Thoracic aorta (tissue), 2 donors: ENCODE measurements around the gene RPS15. TPM values are rescaled to one million over a fixed set of nuclear protein-coding genes. Genes with fewer than 3 reads are reported as not detected.

ENCODE experiments used
- ATAC-seq: fragments of 150-250 bp; one replicate; pipeline ENCODE4 v1.8.0; 2017; ENCODE audit warnings: low read depth; ENCODE audit not compliant: insufficient number of reproducible peaks, low FRiP score
- DNase-seq: peaks from one replicate; pipeline ENCODE4 v3.0.0-alpha.2; 2020; ENCODE audit warnings: low spot score
- H3K27ac ChIP-seq, 2 donors: fragments of 200-600 bp; sonication (generic); 1 replicate in 1 of 2; 2 replicates in 1 of 2; pipeline ENCODE4 v1.5.1; 2016; ENCODE audit warnings: mild to moderate bottlenecking in 2 of 2, moderate library complexity in 2 of 2
- H3K27me3 ChIP-seq: fragments of 200-600 bp; sonication (generic); replicated peaks from 2 replicates; pipeline ENCODE4 v1.6.0; 2016; ENCODE audit warnings: mild to moderate bottlenecking; ENCODE audit not compliant: insufficient read depth
- H3K36me3 ChIP-seq: fragments of 200-600 bp; sonication (generic); one replicate; pipeline ENCODE4 v1.5.1; 2016
- H3K4me1 ChIP-seq, 2 donors: fragments of 200-600 bp; sonication (generic); 1 replicate in 1 of 2; 2 replicates in 1 of 2; pipeline versions ENCODE4 v1.5.1 to v1.6.0; 2016; ENCODE audit warnings: low read depth in 2 of 2, mild to moderate bottlenecking in 1 of 2; ENCODE audit not compliant: control insufficient read depth in 1 of 2
- H3K4me3 ChIP-seq: fragments of 200-600 bp; sonication (generic); 2 replicates; pipeline ENCODE4 v1.5.1; 2016; ENCODE audit warnings: mild to moderate bottlenecking
- H3K9me3 ChIP-seq: fragments of 200-600 bp; sonication (generic); 2 replicates; pipeline ENCODE4 v1.5.1; 2016
- total RNA-seq, 2 donors: library from RNA; depleted of rRNA; stranded (reverse); fragments of >200 nt; gene quantifications; one replicate each; pipeline versions ENCODE4 v1.1.0 to v1.2.3, GENCODE V29; 2016
- TF ChIP-seq, protein P1 (sequence below): fragments of 200-600 bp; sonication (generic); IDR thresholded peaks from one replicate; pipeline ENCODE4 v1.5.1; 2019; ENCODE audit warnings: antibody characterized with exemption

Gene RPS15
- total RNA-seq, 2 donors from 2014 or later: 1,512 to 2,119 TPM

DNA sequence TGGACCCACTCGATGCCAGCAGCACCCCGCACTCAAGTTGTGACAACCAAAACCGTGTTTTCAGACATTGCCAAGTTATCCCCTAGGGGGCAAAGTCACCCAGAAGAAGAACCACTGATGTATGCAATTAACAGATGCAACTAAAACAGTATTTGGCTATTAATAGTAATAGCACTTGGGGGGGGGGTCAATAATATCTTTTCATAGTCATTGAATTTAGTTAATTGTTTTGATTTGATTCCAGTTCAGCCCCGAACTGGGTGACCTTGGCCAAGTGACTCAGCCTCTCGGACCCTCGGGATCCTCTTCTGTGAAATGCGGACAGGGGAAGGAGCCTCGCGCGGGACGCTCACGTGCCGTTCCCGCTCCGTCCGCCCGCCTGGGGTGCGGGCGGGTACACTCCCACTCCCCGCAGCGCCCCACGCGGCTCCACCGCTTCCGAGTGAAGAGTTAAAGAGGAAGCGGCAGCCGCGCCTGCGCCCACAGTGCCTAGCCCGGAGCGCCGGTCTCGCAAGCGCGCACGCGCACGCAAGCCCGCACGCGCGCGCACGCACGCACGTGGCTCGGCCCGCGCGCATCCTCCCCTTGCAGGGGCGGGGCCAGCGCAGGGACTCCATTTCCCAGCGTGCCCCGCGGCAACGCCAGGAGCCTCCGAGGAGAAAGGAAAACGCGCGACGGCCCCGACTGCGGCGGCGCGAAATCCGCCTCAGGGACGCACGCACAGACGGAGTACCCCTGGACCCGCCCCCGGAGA is 31.2 kb upstream of the RPS15 start:
- Histone ChIP-seq H3K4me3 (peak overlapping the region; percentile 75), H3K27me3 (no peaks in the 10 kb centered on the region), H3K9me3 (no peaks in the 10 kb centered on the region), H3K27ac (peak overlapping the region in 1 of 2 donors; percentile 55), H3K36me3 (no peaks in the 10 kb centered on the region), H3K4me1 (peaks cover 28 to 46% of the 10 kb centered on the region in 2 donors)
- ATAC-seq (peak; percentile 86), DNase-seq (peak; percentile 87)
- TF ChIP-seq, protein P1, sequence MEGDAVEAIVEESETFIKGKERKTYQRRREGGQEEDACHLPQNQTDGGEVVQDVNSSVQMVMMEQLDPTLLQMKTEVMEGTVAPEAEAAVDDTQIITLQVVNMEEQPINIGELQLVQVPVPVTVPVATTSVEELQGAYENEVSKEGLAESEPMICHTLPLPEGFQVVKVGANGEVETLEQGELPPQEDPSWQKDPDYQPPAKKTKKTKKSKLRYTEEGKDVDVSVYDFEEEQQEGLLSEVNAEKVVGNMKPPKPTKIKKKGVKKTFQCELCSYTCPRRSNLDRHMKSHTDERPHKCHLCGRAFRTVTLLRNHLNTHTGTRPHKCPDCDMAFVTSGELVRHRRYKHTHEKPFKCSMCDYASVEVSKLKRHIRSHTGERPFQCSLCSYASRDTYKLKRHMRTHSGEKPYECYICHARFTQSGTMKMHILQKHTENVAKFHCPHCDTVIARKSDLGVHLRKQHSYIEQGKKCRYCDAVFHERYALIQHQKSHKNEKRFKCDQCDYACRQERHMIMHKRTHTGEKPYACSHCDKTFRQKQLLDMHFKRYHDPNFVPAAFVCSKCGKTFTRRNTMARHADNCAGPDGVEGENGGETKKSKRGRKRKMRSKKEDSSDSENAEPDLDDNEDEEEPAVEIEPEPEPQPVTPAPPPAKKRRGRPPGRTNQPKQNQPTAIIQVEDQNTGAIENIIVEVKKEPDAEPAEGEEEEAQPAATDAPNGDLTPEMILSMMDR: peak; percentile 16

GRCh38 chr19:1407528-1408299 is 30.5 kb upstream of the RPS15 start, which contains the start of gene DAZAP1:
TSS of gene DAZAP1 (plus strand) at chr19:1407586. CDS start at chr19:1407774, 188 bp downstream.
- Histone ChIP-seq H3K27ac (peak within 1 kb of the TSS; percentile 88 to 96), H3K9me3 (no peaks in the 10 kb centered on the region), H3K36me3 (no peaks in the 10 kb centered on the region), H3K27me3 (no peaks in the 10 kb centered on the region), H3K4me3 (peak within 1 kb of the TSS; percentile 99), H3K4me1 (peaks cover 28 to 46% of the 10 kb centered on the region in 2 donors)
- TF ChIP-seq, protein P1: no peak
- ATAC-seq: no peak
- DNase-seq: no peak

DNA sequence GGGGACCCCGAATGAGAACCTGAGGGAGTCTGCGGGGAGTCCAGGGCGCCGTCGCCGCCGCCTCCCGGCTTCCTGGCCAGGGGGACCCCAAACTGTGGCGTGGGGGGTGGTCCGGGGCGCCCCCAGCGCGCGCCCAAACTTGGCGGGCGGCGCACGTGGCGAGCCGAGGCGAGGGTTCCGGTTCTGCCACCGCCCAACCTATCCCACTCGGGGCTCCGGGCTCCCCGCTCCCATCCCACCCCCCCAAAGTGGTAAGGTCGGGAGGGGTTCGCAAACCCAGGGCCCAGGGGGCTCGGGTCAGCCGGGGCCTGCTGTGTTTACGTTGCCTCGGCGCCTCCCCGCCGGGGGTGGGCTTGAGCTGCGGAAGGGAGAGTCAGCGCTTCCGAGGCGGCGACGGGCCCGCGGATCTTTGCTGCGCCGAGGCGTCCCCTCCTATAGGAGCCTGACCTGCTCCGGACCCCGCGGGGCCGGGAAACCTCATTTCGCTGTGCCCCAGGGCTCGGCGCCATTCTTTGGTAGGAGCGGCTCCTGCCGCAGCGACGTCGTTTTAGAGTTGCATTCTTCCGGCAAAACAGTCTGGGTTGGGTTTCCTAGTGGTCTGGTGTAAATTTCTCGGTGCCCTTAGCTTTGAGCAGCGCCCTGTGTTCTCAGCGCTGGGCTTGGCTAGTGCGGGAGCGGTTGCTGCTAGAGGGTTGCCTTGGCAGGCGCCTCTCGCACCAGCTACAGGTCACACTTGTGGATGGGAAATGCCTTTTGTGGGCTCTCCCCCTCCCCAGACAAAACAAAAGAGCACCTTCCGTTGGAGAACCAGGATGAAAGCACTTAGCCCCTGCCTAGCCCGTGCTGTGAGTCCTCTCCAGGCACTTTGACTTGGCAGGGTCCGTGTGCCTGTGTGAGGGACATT is 29.6 kb upstream of the RPS15 start:
- H3K4me1 ChIP-seq: peaks cover 28 to 52% of the 10 kb centered on the region in 2 donors
- DNase-seq (no peak), ATAC-seq (no peak)
- no peaks in the 10 kb centered on the region for H3K36me3 ChIP-seq
- peak overlapping the region; percentile 99 for H3K4me3 ChIP-seq
- TF ChIP-seq, protein P1: no peak
- H3K9me3 ChIP-seq: no peaks in the 10 kb centered on the region
- peak overlapping the region; percentile 88 to 96 for H3K27ac ChIP-seq
- H3K27me3 ChIP-seq: no peaks in the 10 kb centered on the region

GRCh38 chr19:1409204-1410005 is 28.8 kb upstream of the RPS15 start:
- H3K27me3 ChIP-seq: no peaks in the 10 kb centered on the region
- peak overlapping the region; percentile 88 to 96 for H3K27ac ChIP-seq
- H3K9me3 ChIP-seq: no peaks in the 10 kb centered on the region
- peak overlapping the region; percentile 99 for H3K4me3 ChIP-seq
- H3K4me1 ChIP-seq: peaks cover 28 to 52% of the 10 kb centered on the region in 2 donors
- TF ChIP-seq, protein P1: no peak
- no peak for DNase-seq
- no peaks in the 10 kb centered on the region for H3K36me3 ChIP-seq
- ATAC-seq: no peak
